ENCODE measurements around the gene EPM2A. TPM values are rescaled to one million over a fixed set of nuclear protein-coding genes. Genes with fewer than 3 reads are reported as not detected.

Gene EPM2A
- total and polyA plus RNA-seq, 2 of the 4 experiments (the other 2 are of a cell fraction): 2.1 to 4.5 TPM

DNA sequence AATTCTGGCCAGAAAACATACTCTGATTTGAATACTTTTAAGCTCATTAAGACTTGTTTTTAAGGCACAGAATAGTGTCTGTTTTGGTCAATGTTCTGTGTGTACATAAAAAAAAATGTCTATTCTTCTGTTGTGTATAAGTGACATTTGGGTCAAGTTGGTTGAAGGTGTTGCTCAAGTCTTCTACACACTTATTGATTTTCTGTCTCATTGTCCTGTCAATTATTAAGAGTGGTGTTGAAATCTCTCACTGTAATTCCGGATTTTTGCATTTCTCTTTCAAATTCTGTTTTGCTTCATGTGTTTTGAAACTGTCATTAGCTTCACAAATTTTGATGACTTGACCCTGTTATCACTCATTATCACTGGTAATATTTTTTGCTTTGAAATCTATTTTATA lies 37.5 kb upstream of the EPM2A start:
- no peak overlapping the region for H2BK5ac ChIP-seq (ENCODE audit: low read depth, low read length, poor library complexity, severe bottlenecking)
- H2BK120ac ChIP-seq (ENCODE audit: low read depth, low read length): no peak overlapping the region
- H3K79me1 ChIP-seq (ENCODE audit: low read depth in 1 of 2, low read length in 2 of 2): no peaks in the 10 kb centered on the region
- no peaks in the 10 kb centered on the region for H3K9me3 ChIP-seq (ENCODE audit: control insufficient read depth, insufficient read depth, low read length)
- no peak overlapping the region for H3K56ac ChIP-seq (ENCODE audit: extremely low read depth, insufficient read depth, low read length)
- DNase-seq (no peak), ATAC-seq (ENCODE audit: low read depth) (no peak)
- CTCF ChIA-PET: no interaction called here
- TF ChIP-seq MAFK (IDR thresholded peaks at IDR 0.05; ENCODE audit: low read depth, low read length) (no peak), NFE2L2 (IDR thresholded peaks at IDR 0.05; ENCODE audit: low read depth, low read length) (no peak), MXI1 (IDR thresholded peaks at IDR 0.05; ENCODE audit: borderline replicate concordance, low read depth, low read length) (no peak)
- H4K91ac ChIP-seq (ENCODE audit: insufficient read depth, low read depth, low read length): no peak overlapping the region
- H3K9me1 ChIP-seq (ENCODE audit: insufficient read depth, low read length): no peaks in the 10 kb centered on the region
- no peak overlapping the region for H2BK20ac ChIP-seq (ENCODE audit: low read depth, low read length)
- no TSS peak for BruUV-seq (replicated peaks)
- H2AFZ ChIP-seq (replicated peaks; ENCODE audit: low read length, poor library complexity): no peak overlapping the region
- no peak overlapping the region for H2AK5ac ChIP-seq (ENCODE audit: low read depth, low read length)
- H3K18ac ChIP-seq (ENCODE audit: low read depth, low read length): no peak overlapping the region
- no peak overlapping the region for H3K14ac ChIP-seq (replicated peaks; ENCODE audit: low read depth, low read length)
- no peaks in the 10 kb centered on the region for H3K36me3 ChIP-seq (ENCODE audit: control insufficient read depth, insufficient read depth, low read length)
- no peak overlapping the region for H3K4me2 ChIP-seq (ENCODE audit: low read depth, low read length)
- WGBS, 2 experiments (ENCODE audit: extremely low coverage in 2 of 2, insufficient read length in 1 of 2): no CpG with 5 or more reads among the region's 1 CpG
- no peak overlapping the region for H2AK9ac ChIP-seq (replicated peaks; ENCODE audit: low read depth, low read length, poor library complexity)
- H3K4ac ChIP-seq (ENCODE audit: low read depth, low read length): no peak overlapping the region
- no peak overlapping the region for H2BK15ac ChIP-seq (ENCODE audit: low read depth, low read length)
- in situ Hi-C loops (cut with MboI; ENCODE audit: low sequenced_read_pairs): no loop called here
- H3K27ac ChIP-seq (ENCODE audit: insufficient read depth, low read length): no peak overlapping the region
- no peaks in the 10 kb centered on the region for H3K4me1 ChIP-seq (ENCODE audit: control insufficient read depth, insufficient read depth, low read length)
- dilution Hi-C loops (cut with HindIII; ENCODE audit: low sequenced_read_pairs, unreplicated experiment): no loop called here
- no peak overlapping the region for H3K4me3 ChIP-seq (ENCODE audit: insufficient read depth, low read depth, low read length)
- intact Hi-C loops (cut with micrococcal nuclease): no loop called here
- no peaks in the 10 kb centered on the region for H3K27me3 ChIP-seq (ENCODE audit: control insufficient read depth, insufficient read depth, low read length)
- no peak overlapping the region for H4K8ac ChIP-seq (ENCODE audit: low read depth in 2 of 2, low read length in 2 of 2)
- H3K23ac ChIP-seq (ENCODE audit: low read depth, low read length): no peak overlapping the region
- H4K5ac ChIP-seq (ENCODE audit: low read depth, low read length): no peak overlapping the region
- no peak overlapping the region for H3K9ac ChIP-seq (ENCODE audit: low read depth, low read length)
- H4K20me1 ChIP-seq (ENCODE audit: insufficient read depth, low read length): no peaks in the 10 kb centered on the region
- POLR2A ChIA-PET (ENCODE audit: unreplicated experiment): no interaction called here
